HPDE6-E6E7 (cell line): ENCODE measurements around the gene SEM1.
"Not testable (repeated sequence)": the region's sequence is repeated elsewhere in the genome, so short reads cannot be mapped to it uniquely, and the experiment has no call there.

Source experiments
- DNase-seq: peaks from one replicate; pipeline ENCODE4 v3.0.0; 2011; ENCODE audit warnings: missing footprints; ENCODE audit errors: extremely low spot score

SEM1 gene

DNA sequence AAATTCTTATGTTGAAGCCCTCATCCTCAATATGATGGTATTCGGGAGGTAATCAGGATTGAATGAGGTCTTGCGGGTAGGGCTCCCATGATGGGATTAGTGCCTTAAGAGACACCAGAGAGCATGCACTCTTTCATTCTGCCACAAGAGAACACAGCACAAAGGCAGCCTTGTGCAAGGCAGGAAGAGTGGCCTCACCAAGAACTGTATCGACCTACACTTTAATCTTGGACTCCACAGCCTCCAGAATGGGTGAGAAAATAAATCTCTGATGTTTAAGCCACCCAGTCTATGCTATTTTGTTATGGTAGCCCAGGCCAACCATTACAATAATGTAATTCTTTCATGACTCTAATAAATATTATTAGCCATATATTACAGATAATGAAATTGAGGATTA lies 8.4 kb downstream of the SEM1 start:
- no peak for DNase-seq

DNA sequence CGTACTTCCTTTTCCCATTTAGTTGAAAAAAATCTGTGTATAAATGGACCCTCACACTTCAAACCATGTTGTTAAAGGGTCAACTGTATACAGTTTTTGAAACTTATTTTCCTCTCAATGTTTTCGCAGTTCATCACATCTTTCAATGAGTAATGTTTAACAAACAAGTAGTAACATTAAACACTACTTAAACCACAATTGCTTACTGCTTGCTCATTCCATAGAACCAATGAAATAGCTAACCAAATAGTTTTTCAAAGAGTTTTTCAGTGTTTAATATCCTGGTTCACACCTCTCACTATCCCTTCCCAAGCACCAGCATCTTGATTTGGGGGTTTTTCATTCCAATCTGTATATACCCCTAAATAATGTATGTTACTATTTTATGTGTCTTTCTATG lies 9.1 kb downstream of the SEM1 start:
- no peak for DNase-seq

DNA sequence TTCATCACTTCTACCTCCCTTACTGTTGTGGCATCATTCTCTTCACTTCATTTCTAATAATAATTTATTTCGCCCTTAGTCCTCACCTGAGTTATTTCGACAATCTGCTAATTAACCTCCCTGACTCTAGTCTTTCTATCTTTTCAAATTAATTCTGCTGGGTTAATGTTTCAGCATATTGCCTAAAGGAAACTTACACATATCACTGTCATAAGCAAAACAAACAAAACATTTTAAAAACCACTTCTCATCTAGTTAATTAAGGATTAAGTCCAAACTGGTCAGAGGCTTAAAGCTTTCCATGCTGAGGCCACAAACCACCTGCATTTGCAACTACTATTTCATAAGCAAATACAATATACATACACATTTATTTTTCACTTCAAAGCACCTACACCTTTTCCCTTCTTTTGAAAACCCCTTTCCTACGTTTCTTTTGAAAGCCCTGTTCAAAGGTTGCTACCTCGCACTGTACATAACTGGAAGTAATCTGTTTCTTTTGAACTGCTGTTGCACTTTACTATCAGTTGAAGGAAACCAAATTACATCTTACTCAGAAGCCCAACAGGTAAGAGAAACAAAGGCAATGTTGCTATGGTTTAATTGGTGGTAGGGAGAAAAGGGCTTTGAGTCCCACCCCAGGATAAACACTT lies 10.3 kb downstream of the SEM1 start:
- no peak for DNase-seq

- not testable (repeated sequence) for DNase-seq
Measured at GRCh38 chr7:96698449-96698848, 11.2 kb downstream of the SEM1 start.

GRCh38 chr7:96697822-96698221 lies 11.8 kb downstream of the SEM1 start:
- no peak for DNase-seq

GRCh38 chr7:96695581-96695980 lies 14.1 kb downstream of the SEM1 start:
- DNase-seq = no peak

- no peak for DNase-seq
Measured at GRCh38 chr7:96694082-96694481, 15.6 kb downstream of the SEM1 start.

DNA sequence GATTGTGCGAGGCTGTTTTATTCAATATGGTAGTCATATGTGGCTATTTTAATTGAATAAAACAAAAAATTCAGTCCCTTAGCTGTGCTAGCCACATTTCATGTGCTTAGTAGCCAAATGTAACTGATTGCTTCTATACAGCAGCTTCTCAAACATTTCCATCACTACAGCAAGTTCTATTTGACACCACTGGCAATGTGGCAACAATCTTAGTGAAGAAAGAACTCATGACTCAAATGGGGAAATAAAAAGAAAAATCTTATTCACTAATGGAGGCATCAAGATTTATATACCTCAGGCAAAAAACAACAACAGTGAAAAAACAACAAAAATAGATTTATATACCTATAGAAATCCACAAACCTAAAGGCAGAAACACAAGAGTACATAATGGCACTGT lies 17.9 kb downstream of the SEM1 start:
- no peak for DNase-seq

DNA sequence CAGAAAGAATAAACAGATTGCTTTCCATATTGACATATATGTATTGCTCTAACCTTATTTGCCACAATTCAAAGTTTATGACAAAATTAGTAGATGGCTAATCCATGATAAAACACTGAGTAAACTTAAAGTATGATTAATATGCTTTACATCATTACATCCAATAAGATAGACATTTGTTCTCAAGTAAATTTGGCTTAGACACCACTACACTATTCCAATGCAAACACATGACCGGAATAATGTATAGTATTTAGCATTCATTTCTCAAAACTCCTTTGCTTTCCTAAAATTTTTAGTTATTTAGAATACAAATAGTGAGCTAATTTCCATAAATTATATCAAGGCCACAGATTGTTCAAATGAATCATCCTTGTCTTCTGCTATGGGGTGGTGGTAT lies 20.2 kb downstream of the SEM1 start:
- DNase-seq = no peak

DNA sequence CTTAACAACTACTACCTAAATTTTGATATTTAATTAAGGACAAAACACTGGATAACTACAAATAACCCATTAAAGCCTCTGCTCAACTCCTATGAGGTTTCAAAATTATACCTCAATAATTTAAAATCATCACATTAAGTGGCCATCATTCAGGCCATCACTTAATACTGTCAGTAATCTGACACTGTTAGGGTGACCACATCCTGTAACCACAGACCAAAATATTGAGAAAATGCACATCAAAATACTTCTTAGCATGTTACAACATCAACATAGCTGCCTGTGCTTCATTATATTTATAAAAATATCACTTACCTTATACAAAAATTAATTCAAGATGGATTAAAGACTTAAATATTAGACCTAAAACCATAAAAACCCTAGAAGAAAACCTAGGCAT lies 23.3 kb downstream of the SEM1 start:
- DNase-seq = no peak

- no peak for DNase-seq
Measured at GRCh38 chr7:96685755-96686154, 23.9 kb downstream of the SEM1 start.

GRCh38 chr7:96685353-96685752 lies 24.3 kb downstream of the SEM1 start:
- no peak for DNase-seq

DNA sequence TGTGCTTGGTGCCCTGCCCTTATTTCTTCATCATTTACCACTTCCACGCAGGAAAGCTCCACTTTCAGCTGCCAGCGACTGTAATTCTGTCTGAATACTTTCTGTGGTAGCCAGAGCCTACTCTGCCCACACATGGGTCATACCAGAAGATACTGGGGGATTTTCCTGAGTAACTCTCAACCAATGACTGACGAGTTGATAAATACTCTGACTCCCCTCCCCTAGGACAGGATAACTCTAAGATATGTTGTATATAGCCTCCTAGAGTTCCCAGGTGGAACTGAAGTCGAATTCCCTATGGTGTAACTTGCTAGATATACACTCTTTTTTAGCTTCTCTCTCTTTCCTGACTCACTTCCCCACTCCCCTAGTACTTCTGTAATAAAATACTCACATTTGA lies 29.8 kb downstream of the SEM1 start:
- no peak for DNase-seq

- DNase-seq = no peak
Measured at GRCh38 chr7:96676919-96677318, 32.7 kb downstream of the SEM1 start.

- DNase-seq = no peak
Measured at GRCh38 chr7:96675548-96675947, 34.1 kb downstream of the SEM1 start.

GRCh38 chr7:96674565-96674964 lies 35.1 kb downstream of the SEM1 start:
- DNase-seq = no peak

GRCh38 chr7:96671854-96672253 lies 37.8 kb downstream of the SEM1 start:
- no peak for DNase-seq

- no peak for DNase-seq
Measured at GRCh38 chr7:96670338-96671289, 39.0 kb downstream of the SEM1 start.

GRCh38 chr7:96669812-96670211 lies 39.8 kb downstream of the SEM1 start:
- peak; percentile 17 for DNase-seq

- DNase-seq = no peak
Measured at GRCh38 chr7:96667026-96667425, 42.6 kb downstream of the SEM1 start.

DNA sequence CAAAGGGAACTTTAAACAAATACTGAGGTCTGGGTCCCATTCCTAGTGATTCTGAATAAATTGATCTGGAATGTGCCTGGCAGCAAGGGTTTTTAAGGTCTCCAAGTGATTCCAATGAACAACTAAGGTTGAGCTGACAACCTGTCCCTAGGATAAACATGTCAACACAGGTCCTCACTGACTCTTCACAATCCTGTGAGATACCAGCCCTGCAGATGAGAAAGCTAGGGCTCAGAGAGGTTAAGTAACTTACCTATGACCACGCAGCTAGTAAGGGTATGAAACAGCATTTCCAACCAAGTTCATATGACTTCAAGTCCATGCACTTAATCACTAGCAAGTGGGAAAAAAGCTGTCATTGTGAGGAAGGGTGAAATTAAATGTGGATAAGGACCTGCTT lies 44.0 kb downstream of the SEM1 start:
- DNase-seq = no peak

GRCh38 chr7:96664793-96665192 lies 44.9 kb downstream of the SEM1 start:
- DNase-seq = no peak

GRCh38 chr7:96663871-96664445 lies 45.7 kb downstream of the SEM1 start:
- no peak for DNase-seq
